Measurements from ENCODE around the gene LMF2.
A peak's percentile ranks its signal among the peaks of the same experiment; 100 is the strongest.

LMF2 gene

GRCh38 chr22:50548040-50548920 lies 40.8 kb upstream of the LMF2 start:
- Histone ChIP-seq H3K36me3 (replicated peaks; ENCODE audit: insufficient read depth, low read length) (no peaks in the 10 kb centered on the region), H3K4me1 (ENCODE audit: low read length) (0 out of 2 replicates have a peak, but pooled peaks cover 4% of the 10 kb centered on the region), H2AFZ (ENCODE audit: low read length) (peak overlapping the region; percentile 27; the same call in 1 of the 2 replicates), H3K27ac (ENCODE audit: low read length) (no peak overlapping the region), H3K9me3 (replicated peaks; ENCODE audit: insufficient read depth, low read length) (no peaks in the 10 kb centered on the region), H3K4me2 (ENCODE audit: low read depth, low read length) (peak overlapping the region; percentile 34; the same call in 1 of the 2 replicates), H3K9me2 (replicated peaks; ENCODE audit: insufficient read depth, low read length) (no peaks in the 10 kb centered on the region), H3K4me3 (ENCODE audit: low read length) (no peak overlapping the region), H3K27me3 (replicated peaks; ENCODE audit: insufficient read depth, low read length) (peaks cover 25% of the 10 kb centered on the region), H3F3A (ENCODE audit: insufficient read depth, low read length) (peaks cover 7% of the 10 kb centered on the region; the same call in 1 of the 2 replicates), H4K20me1 (ENCODE audit: insufficient read depth, low read length) (no peaks in the 10 kb centered on the region), H3K79me2 (ENCODE audit: low read length) (no peaks in the 10 kb centered on the region), H3K9ac (ENCODE audit: low read length) (no peak overlapping the region)
- no peak for DNase-seq
- TF ChIP-seq, protein P1, sequence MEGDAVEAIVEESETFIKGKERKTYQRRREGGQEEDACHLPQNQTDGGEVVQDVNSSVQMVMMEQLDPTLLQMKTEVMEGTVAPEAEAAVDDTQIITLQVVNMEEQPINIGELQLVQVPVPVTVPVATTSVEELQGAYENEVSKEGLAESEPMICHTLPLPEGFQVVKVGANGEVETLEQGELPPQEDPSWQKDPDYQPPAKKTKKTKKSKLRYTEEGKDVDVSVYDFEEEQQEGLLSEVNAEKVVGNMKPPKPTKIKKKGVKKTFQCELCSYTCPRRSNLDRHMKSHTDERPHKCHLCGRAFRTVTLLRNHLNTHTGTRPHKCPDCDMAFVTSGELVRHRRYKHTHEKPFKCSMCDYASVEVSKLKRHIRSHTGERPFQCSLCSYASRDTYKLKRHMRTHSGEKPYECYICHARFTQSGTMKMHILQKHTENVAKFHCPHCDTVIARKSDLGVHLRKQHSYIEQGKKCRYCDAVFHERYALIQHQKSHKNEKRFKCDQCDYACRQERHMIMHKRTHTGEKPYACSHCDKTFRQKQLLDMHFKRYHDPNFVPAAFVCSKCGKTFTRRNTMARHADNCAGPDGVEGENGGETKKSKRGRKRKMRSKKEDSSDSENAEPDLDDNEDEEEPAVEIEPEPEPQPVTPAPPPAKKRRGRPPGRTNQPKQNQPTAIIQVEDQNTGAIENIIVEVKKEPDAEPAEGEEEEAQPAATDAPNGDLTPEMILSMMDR (IDR thresholded peaks at IDR 0.05; ENCODE audit: low read length), result no peak
- TF ChIP-seq EZH2phosphoT487 (IDR thresholded peaks at IDR 0.05; ENCODE audit: low read length), result no peak
- no peak for TF ChIP-seq EZH2 (optimal IDR thresholded peaks at IDR 0.05; ENCODE audit: low read depth, low read length)

DNA sequence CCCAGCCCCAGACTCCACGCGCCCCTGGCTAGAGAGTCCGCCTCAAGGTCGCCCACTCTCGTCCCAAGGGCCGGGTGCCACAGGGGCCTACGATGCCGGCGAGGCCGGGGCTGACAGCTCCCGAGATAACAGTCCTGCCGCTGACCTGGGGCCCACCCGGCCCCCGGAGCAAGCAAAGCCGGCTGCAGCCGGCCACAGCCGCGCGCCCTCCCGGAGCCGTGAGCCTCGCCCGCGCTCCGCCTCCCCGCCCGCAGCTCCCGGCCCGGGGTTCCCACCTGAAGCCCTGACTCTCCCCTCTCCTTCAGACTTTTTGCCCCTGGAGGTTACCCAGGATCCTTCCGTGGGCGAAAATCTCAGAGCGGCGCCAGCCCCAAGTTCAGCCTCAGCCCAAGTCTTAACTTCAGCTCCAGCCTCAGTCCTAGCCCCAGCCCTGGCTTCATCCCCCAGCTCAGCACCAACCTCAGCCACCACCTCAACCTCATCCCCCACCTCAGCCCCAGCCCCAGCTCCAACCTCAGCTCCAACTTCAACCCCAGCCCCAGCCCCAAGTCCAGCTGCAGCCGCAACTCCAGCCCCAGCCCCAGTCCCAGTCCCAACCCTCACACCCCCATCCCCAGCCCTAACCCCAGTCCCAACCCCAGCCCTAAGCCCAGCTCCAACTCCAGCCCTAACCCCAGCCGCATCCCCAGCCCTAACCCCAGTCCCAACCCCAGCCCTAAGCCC lies 39.9 kb upstream of the LMF2 start:
- peaks cover 25% of the 10 kb centered on the region for H3K27me3 ChIP-seq (replicated peaks; ENCODE audit: insufficient read depth, low read length)
- no peaks in the 10 kb centered on the region for H4K20me1 ChIP-seq (ENCODE audit: insufficient read depth, low read length)
- H3K9ac ChIP-seq (ENCODE audit: low read length), result no peak overlapping the region
- no peak for DNase-seq
- H3K4me3 ChIP-seq (ENCODE audit: low read length), result no peak overlapping the region
- H3K9me2 ChIP-seq (replicated peaks; ENCODE audit: insufficient read depth, low read length), result no peaks in the 10 kb centered on the region
- H3K9me3 ChIP-seq (replicated peaks; ENCODE audit: insufficient read depth, low read length), result no peaks in the 10 kb centered on the region
- H3K4me1 ChIP-seq (ENCODE audit: low read length), result 0 out of 2 replicates have a peak, but pooled peaks cover 4% of the 10 kb centered on the region
- peaks cover 10% of the 10 kb centered on the region; the same call in 1 of the 2 replicates for H3F3A ChIP-seq (ENCODE audit: insufficient read depth, low read length)
- no peak overlapping the region for H3K4me2 ChIP-seq (ENCODE audit: low read depth, low read length)
- no peak overlapping the region for H3K27ac ChIP-seq (ENCODE audit: low read length)
- H3K79me2 ChIP-seq (ENCODE audit: low read length), result no peaks in the 10 kb centered on the region
- no peaks in the 10 kb centered on the region for H3K36me3 ChIP-seq (replicated peaks; ENCODE audit: insufficient read depth, low read length)
- H2AFZ ChIP-seq (ENCODE audit: low read length), result no peak overlapping the region
- TF ChIP-seq EZH2 (optimal IDR thresholded peaks at IDR 0.05; ENCODE audit: low read depth, low read length) (no peak), EZH2phosphoT487 (IDR thresholded peaks at IDR 0.05; ENCODE audit: low read length) (no peak)
- TF ChIP-seq, protein P1 (IDR thresholded peaks at IDR 0.05; ENCODE audit: low read length), result no peak

DNA sequence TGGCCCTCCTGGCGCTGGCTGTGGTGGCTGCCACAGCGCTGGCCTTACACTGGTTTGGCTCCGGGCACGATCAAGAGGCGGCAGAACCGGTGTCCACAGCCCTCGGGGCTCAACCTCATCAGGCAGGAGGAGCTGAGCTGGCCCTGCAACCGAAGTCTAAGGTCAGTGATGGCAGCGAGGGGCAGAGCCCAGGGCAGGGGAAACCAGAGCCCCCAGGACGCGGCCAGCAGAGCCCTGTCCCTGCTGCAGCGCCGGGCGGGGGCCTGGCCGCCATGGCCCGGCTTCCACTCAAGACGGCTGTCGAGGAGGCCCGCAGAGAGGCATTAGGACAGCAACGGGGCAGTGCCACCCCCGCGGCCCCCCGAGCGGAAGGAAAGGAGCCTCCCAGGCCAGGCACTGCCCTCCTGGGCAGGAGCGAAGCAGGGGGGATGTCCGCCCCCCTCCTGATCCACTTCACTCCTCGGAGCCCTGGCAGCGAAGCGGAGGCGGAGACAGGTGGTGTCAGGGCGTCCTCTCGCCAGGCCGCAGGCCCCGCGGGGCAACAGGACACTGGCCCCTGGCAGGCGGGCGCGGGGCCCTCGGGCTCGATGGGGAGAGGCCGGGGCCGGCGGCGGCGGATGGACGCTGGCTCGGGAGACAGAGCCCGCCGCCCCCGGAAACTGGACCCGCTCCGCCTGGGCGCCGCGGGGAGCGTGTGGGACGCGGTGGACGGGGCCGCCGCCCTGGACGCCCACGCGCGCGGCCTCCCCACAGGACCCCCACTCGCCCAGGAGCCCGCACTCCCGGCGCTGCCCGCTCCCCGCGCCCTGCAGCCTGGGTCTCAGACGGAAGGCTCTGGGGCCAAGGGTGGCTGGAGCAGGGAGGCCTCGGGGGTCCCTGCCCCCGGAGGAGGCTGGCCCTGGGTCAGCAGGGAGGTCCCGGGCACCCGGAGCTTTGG lies 39.1 kb upstream of the LMF2 start:
- Histone ChIP-seq H3K27me3 (replicated peaks; ENCODE audit: insufficient read depth, low read length) (peaks cover 25% of the 10 kb centered on the region), H3K4me3 (ENCODE audit: low read length) (no peak overlapping the region), H3K9ac (ENCODE audit: low read length) (no peak overlapping the region), H3K27ac (ENCODE audit: low read length) (no peak overlapping the region), H3K36me3 (replicated peaks; ENCODE audit: insufficient read depth, low read length) (no peaks in the 10 kb centered on the region), H2AFZ (ENCODE audit: low read length) (no peak overlapping the region), H3K4me1 (ENCODE audit: low read length) (peaks cover 6% of the 10 kb centered on the region; the same call in 1 of the 2 replicates), H3F3A (ENCODE audit: insufficient read depth, low read length) (peaks cover 12% of the 10 kb centered on the region; the same call in 1 of the 2 replicates), H3K79me2 (ENCODE audit: low read length) (no peaks in the 10 kb centered on the region), H3K9me2 (replicated peaks; ENCODE audit: insufficient read depth, low read length) (no peaks in the 10 kb centered on the region), H3K9me3 (replicated peaks; ENCODE audit: insufficient read depth, low read length) (no peaks in the 10 kb centered on the region), H4K20me1 (ENCODE audit: insufficient read depth, low read length) (no peaks in the 10 kb centered on the region), H3K4me2 (ENCODE audit: low read depth, low read length) (no peak overlapping the region)
- TF ChIP-seq EZH2 (optimal IDR thresholded peaks at IDR 0.05; ENCODE audit: low read depth, low read length), result no peak
- TF ChIP-seq EZH2phosphoT487 (IDR thresholded peaks at IDR 0.05; ENCODE audit: low read length), result no peak
- TF ChIP-seq, protein P1 (IDR thresholded peaks at IDR 0.05; ENCODE audit: low read length), result no peak
- DNase-seq, result no peak

All from MM.1S (cell line).